Fibroblast of lung (primary cell): ENCODE results near the gene RNF115. TPM values are rescaled to one million over a fixed set of nuclear protein-coding genes. Genes with fewer than 3 reads are reported as not detected.

Source experiments
- DNase-seq, 2 donors: peaks; one replicate each; pipeline versions ENCODE4 v3.0.0 to v3.0.0-alpha.2; 2010; ENCODE audit warnings: low read depth in 2 of 2
- H2AFZ ChIP-seq: 2 replicates; pipeline ENCODE4 v1.5.1; 2012; ENCODE audit warnings: low read length, control low read depth, inconsistent platforms
- H3K27ac ChIP-seq: 2 replicates; pipeline ENCODE4 v1.5.1; 2011; ENCODE audit warnings: low read length, control low read depth; ENCODE audit not compliant: insufficient read depth
- H3K27me3 ChIP-seq: 2 replicates; pipeline ENCODE4 v1.5.1; 2011; ENCODE audit warnings: mild to moderate bottlenecking, low read length; ENCODE audit not compliant: control insufficient read depth, insufficient read depth
- H3K36me3 ChIP-seq: 2 replicates; pipeline ENCODE4 v1.5.1; 2011; ENCODE audit warnings: low read length; ENCODE audit not compliant: control insufficient read depth, insufficient read depth
- H3K4me1 ChIP-seq: 2 replicates; pipeline ENCODE4 v1.5.1; 2011; ENCODE audit warnings: low read length; ENCODE audit not compliant: control insufficient read depth, insufficient read depth; ENCODE audit errors: extremely low read depth
- H3K4me2 ChIP-seq: 2 replicates; pipeline ENCODE4 v1.5.1; 2011; ENCODE audit warnings: low read length, control low read depth; ENCODE audit not compliant: insufficient read depth; ENCODE audit errors: extremely low read depth
- H3K4me3 ChIP-seq, 4 experiments: fragments of 200-600 bp in 1 of 4; sonication (generic) in 1 of 4; replicated peaks in 1 of 4; 2 replicates each; pipeline ENCODE4 v1.5.1; 2011 to 2016; ENCODE audit warnings: low read length in 4 of 4, low read depth in 3 of 4, mild to moderate bottlenecking in 3 of 4, control low read depth in 2 of 4, inconsistent platforms in 1 of 4, mixed read lengths in 1 of 4; ENCODE audit not compliant: insufficient read depth in 1 of 4; ENCODE audit errors: control extremely low read depth in 1 of 4
- H3K79me2 ChIP-seq: 2 replicates; pipeline ENCODE4 v1.5.1; 2012; ENCODE audit warnings: mild to moderate bottlenecking, low read length, inconsistent platforms; ENCODE audit not compliant: control insufficient read depth, insufficient read depth
- H3K9ac ChIP-seq: 2 replicates; pipeline ENCODE4 v1.5.1; 2011; ENCODE audit warnings: mild to moderate bottlenecking, low read length, control low read depth; ENCODE audit not compliant: insufficient read depth
- H3K9me3 ChIP-seq: 2 replicates; pipeline ENCODE4 v1.5.1; 2012; ENCODE audit warnings: low read depth, low read length; ENCODE audit not compliant: control insufficient read depth, insufficient read depth
- H4K20me1 ChIP-seq: 2 replicates; pipeline ENCODE4 v1.5.1; 2011; ENCODE audit warnings: low read length; ENCODE audit not compliant: control insufficient read depth, insufficient read depth; ENCODE audit errors: extremely low read depth
- CTCF ChIP-seq, 2 donors: IDR thresholded peaks in 1 of 2; conservative IDR thresholded peaks in 1 of 2; 1 replicate in 1 of 2; 2 replicates in 1 of 2; pipeline ENCODE4 v1.5.1; 2011 to 2012; ENCODE audit warnings: low read length in 2 of 2, control low read depth in 1 of 2, inconsistent platforms in 1 of 2, low read depth in 1 of 2, mild to moderate bottlenecking in 1 of 2
- EZH2 ChIP-seq: IDR thresholded peaks from 2 replicates; pipeline ENCODE4 v1.5.1; 2012; ENCODE audit warnings: low read length, control low read depth, mild to moderate bottlenecking; ENCODE audit errors: missing control alignments
- polyA minus RNA-seq: library from RNA; depleted of rRNA, polyadenylated mRNA; stranded (reverse); fragments of >200 nt; gene quantifications from 2 replicates; pipeline ENCODE4 v1.2.3, GENCODE V29; 2011; ENCODE audit warnings: low replicate concordance
- polyA plus RNA-seq, 2 donors: library from polyadenylated mRNA; depleted of rRNA in 1 of 2; stranded (reverse) in 1 of 2; unstranded in 1 of 2; fragments of >200 nt; gene quantifications; 2 replicates each; pipeline ENCODE4 v1.2.1, GENCODE V29; 2011 to 2012; ENCODE audit warnings: missing spikeins in 1 of 2
- total RNA-seq: library from RNA; depleted of rRNA; stranded (reverse); fragments of >200 nt; gene quantifications from 2 replicates; pipeline ENCODE4 v1.2.1, GENCODE V29; 2014

The RNF115 gene
- total RNA-seq (9.2 and 19.8 TPM in 2 replicates), polyA plus RNA-seq (16.2 and 25.5 TPM in 2 replicates), polyA minus RNA-seq (15.8 and 17.5 TPM in 2 replicates)
- polyA plus RNA-seq (2012) = 12.3 and 22.4 TPM in 2 replicates

- H3K27ac ChIP-seq = peak within 1 kb of the TSS; percentile 93
- no peaks in the 10 kb centered on the region for H3K4me1 ChIP-seq
- H3K9ac ChIP-seq = peak within 1 kb of the TSS; percentile 94
- TF ChIP-seq EZH2 (no peak), CTCF (conservative IDR thresholded peaks at IDR 0.05 in 1 of 2, IDR thresholded peaks at IDR 0.05 in 1 of 2; ENCODE audit: low read depth in 1 of 2, low read length in 2 of 2) (no peak)
- peak; percentile 91 to 92 for DNase-seq
- H4K20me1 ChIP-seq = no peaks in the 10 kb centered on the region
- no peaks in the 10 kb centered on the region for H3K27me3 ChIP-seq
- peak within 1 kb of the TSS; percentile 90 for H2AFZ ChIP-seq
- H3K79me2 ChIP-seq = peaks cover 34% of the 10 kb centered on the region
- no peaks in the 10 kb centered on the region for H3K9me3 ChIP-seq
- H3K36me3 ChIP-seq = peaks cover 10% of the 10 kb centered on the region
- peak within 1 kb of the TSS; percentile 92 to 100 (median 98) for H3K4me3 ChIP-seq
- peak within 1 kb of the TSS; percentile 30 for H3K4me2 ChIP-seq
These were observed at the start of gene RNF115, which contains the start of gene POLR3C for GRCh38 chr1:145823565-145824498. RNF115 (minus strand) TSS chr1:145824095; CDS start chr1:145823873, 222 bp downstream. POLR3C (plus strand) TSS chr1:145824200; CDS start chr1:145825777, 1,577 bp downstream.

GRCh38 chr1:145871994-145872924 is 48.4 kb upstream of the RNF115 start:
- Histone ChIP-seq H2AFZ (peak overlapping the region; percentile 94), H4K20me1 (no peaks in the 10 kb centered on the region), H3K36me3 (no peaks in the 10 kb centered on the region), H3K4me3 (peak overlapping the region; percentile 64 to 72 (median 66)), H3K4me1 (peaks cover 2% of the 10 kb centered on the region), H3K79me2 (no peaks in the 10 kb centered on the region), H3K9ac (peak overlapping the region; percentile 45), H3K4me2 (peak overlapping the region; percentile 97), H3K27ac (peak overlapping the region; percentile 44), H3K9me3 (no peaks in the 10 kb centered on the region), H3K27me3 (peaks cover 5% of the 10 kb centered on the region)
- TF ChIP-seq EZH2 (no peak), CTCF (conservative IDR thresholded peaks at IDR 0.05 in 1 of 2, IDR thresholded peaks at IDR 0.05 in 1 of 2; ENCODE audit: low read depth in 1 of 2, low read length in 2 of 2) (no peak)
- peak; percentile 54 to 64 for DNase-seq
